ENCODE data around the gene NUDC.

GRCh38 chr1:26936823-26937222, 15.3 kb downstream of the NUDC start:
- TF ChIP-seq NUFIP1 (IDR thresholded peaks at IDR 0.05; ENCODE audit: partially characterized antibody) = no peak
- TF ChIP-seq, protein P1, sequence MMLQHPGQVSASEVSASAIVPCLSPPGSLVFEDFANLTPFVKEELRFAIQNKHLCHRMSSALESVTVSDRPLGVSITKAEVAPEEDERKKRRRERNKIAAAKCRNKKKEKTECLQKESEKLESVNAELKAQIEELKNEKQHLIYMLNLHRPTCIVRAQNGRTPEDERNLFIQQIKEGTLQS (IDR thresholded peaks at IDR 0.05) = no peak
- TF ChIP-seq, protein P1 (CRISPR knock-in tag; conservative IDR thresholded peaks at IDR 0.05) = no peak
- no peak for TF ChIP-seq EZH2 (IDR thresholded peaks at IDR 0.05; ENCODE audit: borderline replicate concordance, low read depth, low read length)
- TF ChIP-seq MAFK (IDR thresholded peaks at IDR 0.05; ENCODE audit: low read length) = no peak
- no peak for TF ChIP-seq MNT (conservative IDR thresholded peaks at IDR 0.05)
- TF ChIP-seq ZNF232 (CRISPR knock-in tag; IDR thresholded peaks at IDR 0.05) = no peak
- TF ChIP-seq POLR2A (conservative IDR thresholded peaks at IDR 0.05) = no peak
- TF ChIP-seq, protein P2, sequence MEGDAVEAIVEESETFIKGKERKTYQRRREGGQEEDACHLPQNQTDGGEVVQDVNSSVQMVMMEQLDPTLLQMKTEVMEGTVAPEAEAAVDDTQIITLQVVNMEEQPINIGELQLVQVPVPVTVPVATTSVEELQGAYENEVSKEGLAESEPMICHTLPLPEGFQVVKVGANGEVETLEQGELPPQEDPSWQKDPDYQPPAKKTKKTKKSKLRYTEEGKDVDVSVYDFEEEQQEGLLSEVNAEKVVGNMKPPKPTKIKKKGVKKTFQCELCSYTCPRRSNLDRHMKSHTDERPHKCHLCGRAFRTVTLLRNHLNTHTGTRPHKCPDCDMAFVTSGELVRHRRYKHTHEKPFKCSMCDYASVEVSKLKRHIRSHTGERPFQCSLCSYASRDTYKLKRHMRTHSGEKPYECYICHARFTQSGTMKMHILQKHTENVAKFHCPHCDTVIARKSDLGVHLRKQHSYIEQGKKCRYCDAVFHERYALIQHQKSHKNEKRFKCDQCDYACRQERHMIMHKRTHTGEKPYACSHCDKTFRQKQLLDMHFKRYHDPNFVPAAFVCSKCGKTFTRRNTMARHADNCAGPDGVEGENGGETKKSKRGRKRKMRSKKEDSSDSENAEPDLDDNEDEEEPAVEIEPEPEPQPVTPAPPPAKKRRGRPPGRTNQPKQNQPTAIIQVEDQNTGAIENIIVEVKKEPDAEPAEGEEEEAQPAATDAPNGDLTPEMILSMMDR (IDR thresholded peaks at IDR 0.05 in 2 of 3, conservative IDR thresholded peaks at IDR 0.05 in 1 of 3; ENCODE audit: insufficient read depth in 2 of 3, low read depth in 1 of 3, low read length in 3 of 3) = no peak
- TF ChIP-seq REST (IDR thresholded peaks at IDR 0.05; ENCODE audit: borderline replicate concordance) = no peak
- no peak for TF ChIP-seq REST (CRISPR knock-in tag; IDR thresholded peaks at IDR 0.05; ENCODE audit: low read depth)
- TF ChIP-seq SMAD3 (CRISPR knock-in tag; conservative IDR thresholded peaks at IDR 0.05) = no peak
- TF ChIP-seq, protein P3, sequence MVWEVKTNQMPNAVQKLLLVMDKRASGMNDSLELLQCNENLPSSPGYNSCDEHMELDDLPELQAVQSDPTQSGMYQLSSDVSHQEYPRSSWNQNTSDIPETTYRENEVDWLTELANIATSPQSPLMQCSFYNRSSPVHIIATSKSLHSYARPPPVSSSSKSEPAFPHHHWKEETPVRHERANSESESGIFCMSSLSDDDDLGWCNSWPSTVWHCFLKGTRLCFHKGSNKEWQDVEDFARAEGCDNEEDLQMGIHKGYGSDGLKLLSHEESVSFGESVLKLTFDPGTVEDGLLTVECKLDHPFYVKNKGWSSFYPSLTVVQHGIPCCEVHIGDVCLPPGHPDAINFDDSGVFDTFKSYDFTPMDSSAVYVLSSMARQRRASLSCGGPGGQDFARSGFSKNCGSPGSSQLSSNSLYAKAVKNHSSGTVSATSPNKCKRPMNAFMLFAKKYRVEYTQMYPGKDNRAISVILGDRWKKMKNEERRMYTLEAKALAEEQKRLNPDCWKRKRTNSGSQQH (CRISPR knock-in tag; IDR thresholded peaks at IDR 0.05) = no peak
- TF ChIP-seq ZNF77 (CRISPR knock-in tag; IDR thresholded peaks at IDR 0.05) = no peak
- TF ChIP-seq RAD21 (CRISPR knock-in tag; conservative IDR thresholded peaks at IDR 0.05 in 1 of 2, IDR thresholded peaks at IDR 0.05 in 1 of 2) = no peak
